Airway epithelial cell (primary cell): Measurements from ENCODE around the gene UBE2V1. TPM values are rescaled to one million over a fixed set of nuclear protein-coding genes. Genes with fewer than 3 reads are reported as not detected.

Experiments
- total RNA-seq: library from RNA; depleted of rRNA; stranded (reverse); fragments of >200 nt; gene quantifications from 2 replicates; pipeline ENCODE4 v1.2.3, GENCODE V29; 2015

The UBE2V1 gene
- 61.0 and 96.8 TPM in 2 replicates for total RNA-seq

DNA sequence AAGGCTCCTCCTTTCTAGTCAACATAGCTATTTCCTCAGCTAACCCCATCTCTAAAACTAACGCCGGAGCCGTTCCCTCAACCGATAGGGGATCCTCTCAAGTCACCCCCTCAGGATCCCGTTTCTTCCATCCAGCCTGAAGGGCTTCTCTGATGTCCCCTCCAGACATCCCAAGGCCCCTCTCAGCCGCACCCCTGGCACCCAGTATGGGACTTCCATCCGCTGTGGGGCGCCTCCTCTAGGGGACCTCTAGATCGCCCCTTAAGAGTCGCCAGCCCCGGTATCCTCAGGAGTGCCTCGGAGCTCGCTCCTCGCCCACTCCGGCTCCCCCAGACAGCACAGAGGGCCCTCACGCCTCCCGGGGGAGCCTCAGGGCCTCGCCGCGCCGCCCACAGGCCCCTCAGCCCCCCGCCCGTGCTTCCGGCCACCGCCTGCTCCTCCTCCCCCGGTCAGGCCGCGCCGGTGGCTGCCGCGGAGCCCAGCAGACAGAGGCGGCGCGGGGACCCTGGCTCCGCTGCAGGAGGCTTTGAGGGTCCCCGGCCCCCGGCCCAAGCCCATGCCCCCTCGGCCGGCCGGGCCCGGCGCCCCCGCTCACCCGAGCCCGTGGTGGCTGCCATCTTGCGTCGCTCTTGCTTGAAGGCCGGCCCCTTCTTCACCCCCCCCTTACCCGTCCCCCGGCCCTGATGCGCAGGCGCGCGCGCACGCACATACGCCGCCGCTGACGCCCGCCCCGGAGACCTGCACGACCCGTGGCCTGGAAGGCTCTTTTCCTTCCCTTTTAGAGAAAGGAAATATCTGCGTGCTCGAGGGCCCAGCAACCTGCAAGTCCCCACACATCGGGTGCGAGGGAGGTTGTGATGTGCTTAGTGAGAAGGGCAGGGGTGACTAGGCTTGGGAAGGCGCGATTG, at the start of gene UBE2V1:
Gene UBE2V1, minus strand, starts transcription at position 639 of the 908 bp plus-strand sequence. Its CDS starts 22 bp downstream, at position 617.

GRCh38 chr20:50153500-50154377, 40.8 kb upstream of the UBE2V1 start, which contains the start of gene PEDS1:
Gene PEDS1, minus strand, starts transcription at chr20:50153723. Its CDS starts 86 bp downstream, at chr20:50153637.

Other genes with a start within 250 kb of the UBE2V1 start
- 3.7 and 5.0 TPM in 2 replicates for gene SPATA2, start 197.6 kb downstream of the UBE2V1 start, total RNA-seq
- gene RNF114, start 176.8 kb downstream of the UBE2V1 start, total RNA-seq = 115 and 123 TPM in 2 replicates
- not detected in 2 replicates for gene SNAI1, start 130.2 kb downstream of the UBE2V1 start, total RNA-seq
- gene PEDS1, start 40.6 kb upstream of the UBE2V1 start, total RNA-seq = 72.7 and 91.9 TPM in 2 replicates
- gene CEBPB, start 77.7 kb upstream of the UBE2V1 start, total RNA-seq = 67.2 and 101 TPM in 2 replicates